ENCODE results near the gene STK40. TPM values are rescaled to one million over a fixed set of nuclear protein-coding genes. Genes with fewer than 3 reads are reported as not detected.

Gene STK40
- total RNA-seq, 1 experiment from 2014 or later, result 14.4 TPM

DNA sequence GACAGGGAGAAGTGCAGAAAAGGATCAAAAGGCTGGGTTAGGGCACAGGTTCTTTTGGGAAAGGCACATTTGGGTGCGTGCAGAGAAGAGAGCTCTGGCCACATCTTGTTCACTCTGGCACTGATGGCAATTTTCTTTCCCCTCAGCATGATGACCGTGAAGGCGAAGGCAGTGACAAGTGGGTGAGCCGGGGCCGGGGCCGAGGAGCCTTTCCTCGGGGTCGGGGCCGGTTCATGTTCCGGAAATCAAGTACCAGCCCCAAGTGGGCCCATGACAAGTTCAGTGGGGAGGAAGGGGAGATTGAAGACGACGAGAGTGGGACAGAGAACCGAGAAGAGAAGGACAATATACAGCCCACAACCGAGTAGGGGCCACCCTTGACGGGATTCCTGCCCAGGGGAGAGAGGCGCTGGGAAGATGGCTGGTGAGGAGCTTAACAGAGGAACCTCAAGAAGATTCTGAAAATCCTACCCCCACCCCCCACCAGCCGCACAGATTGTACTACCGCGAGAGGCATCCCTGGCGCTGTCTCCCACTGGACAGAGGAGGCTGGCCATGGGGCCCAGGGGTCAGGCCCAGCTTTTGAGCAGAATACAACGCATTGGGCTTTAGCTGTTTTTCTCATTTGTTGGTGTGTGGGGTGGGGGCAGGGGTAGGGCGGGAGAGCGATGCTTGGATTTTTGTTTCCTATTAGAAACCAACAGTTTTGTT lies 81.9 kb downstream of the STK40 start:
- POLR2A ChIA-PET (ENCODE audit: unreplicated experiment), result no interaction called here
- H3K27me3 ChIP-seq (ENCODE audit: low read length), result no peaks in the 10 kb centered on the region

DNA sequence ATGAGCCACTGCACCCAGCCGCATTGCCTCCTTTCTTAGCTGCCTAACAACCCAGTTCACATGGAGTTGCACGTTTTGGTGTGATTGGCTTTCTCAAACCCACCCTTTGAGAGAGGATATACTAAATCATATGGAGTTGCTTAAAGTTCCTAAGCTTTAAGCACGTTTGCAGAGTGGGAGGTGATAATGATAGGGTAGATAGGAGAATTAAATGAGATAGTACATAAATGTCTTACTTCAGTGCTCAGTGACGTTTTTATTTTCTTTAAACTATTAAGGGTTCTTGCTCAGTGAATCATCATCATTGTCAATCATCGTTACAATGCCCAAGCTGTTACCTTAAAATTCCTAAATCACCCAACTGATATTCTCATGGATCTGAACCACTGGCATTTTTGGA lies 82.5 kb downstream of the STK40 start:
- H3K27ac ChIP-seq (ENCODE audit: low read length), result no peak overlapping the region
- H3K9me3 ChIP-seq (ENCODE audit: low read length), result no peaks in the 10 kb centered on the region
- peaks cover 25% of the 10 kb centered on the region for H3K79me2 ChIP-seq (ENCODE audit: low read length)
- no TSS peak for BruUV-seq (replicated peaks)
- no peak overlapping the region for H2AFZ ChIP-seq (ENCODE audit: low read length)
- peaks cover 11% of the 10 kb centered on the region for H3F3A ChIP-seq (ENCODE audit: low read length, unreplicated experiment)
- ChIA-PET CTCF (no interaction called here), POLR2A (ENCODE audit: unreplicated experiment) (no interaction called here)
- no peak for DNase-seq
- peaks cover 34% of the 10 kb centered on the region for H3K36me3 ChIP-seq (ENCODE audit: low read depth, low read length)
- 0 out of 2 replicates have a peak, but pooled peaks cover 4% of the 10 kb centered on the region for H4K20me1 ChIP-seq (ENCODE audit: low read length)
- no peaks in the 10 kb centered on the region for H3K27me3 ChIP-seq (ENCODE audit: low read length)
- H3K9me2 ChIP-seq (replicated peaks; ENCODE audit: low read length), result no peaks in the 10 kb centered on the region
- H3K4me3 ChIP-seq (ENCODE audit: low read length), result no peak overlapping the region
- no peak for ATAC-seq
- intact Hi-C loops (cut with micrococcal nuclease), result no loop called here
- no peak overlapping the region for H3K9ac ChIP-seq (ENCODE audit: low read length)
- H3K4me2 ChIP-seq (ENCODE audit: low read length), result no peak overlapping the region
- H3K4me1 ChIP-seq (ENCODE audit: insufficient read depth, low read length), result peaks cover 40% of the 10 kb centered on the region
- TF ChIP-seq EZH2phosphoT487 (IDR thresholded peaks at IDR 0.05; ENCODE audit: borderline replicate concordance, low read length), result no peak
- TF ChIP-seq, protein P1, sequence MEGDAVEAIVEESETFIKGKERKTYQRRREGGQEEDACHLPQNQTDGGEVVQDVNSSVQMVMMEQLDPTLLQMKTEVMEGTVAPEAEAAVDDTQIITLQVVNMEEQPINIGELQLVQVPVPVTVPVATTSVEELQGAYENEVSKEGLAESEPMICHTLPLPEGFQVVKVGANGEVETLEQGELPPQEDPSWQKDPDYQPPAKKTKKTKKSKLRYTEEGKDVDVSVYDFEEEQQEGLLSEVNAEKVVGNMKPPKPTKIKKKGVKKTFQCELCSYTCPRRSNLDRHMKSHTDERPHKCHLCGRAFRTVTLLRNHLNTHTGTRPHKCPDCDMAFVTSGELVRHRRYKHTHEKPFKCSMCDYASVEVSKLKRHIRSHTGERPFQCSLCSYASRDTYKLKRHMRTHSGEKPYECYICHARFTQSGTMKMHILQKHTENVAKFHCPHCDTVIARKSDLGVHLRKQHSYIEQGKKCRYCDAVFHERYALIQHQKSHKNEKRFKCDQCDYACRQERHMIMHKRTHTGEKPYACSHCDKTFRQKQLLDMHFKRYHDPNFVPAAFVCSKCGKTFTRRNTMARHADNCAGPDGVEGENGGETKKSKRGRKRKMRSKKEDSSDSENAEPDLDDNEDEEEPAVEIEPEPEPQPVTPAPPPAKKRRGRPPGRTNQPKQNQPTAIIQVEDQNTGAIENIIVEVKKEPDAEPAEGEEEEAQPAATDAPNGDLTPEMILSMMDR (conservative IDR thresholded peaks at IDR 0.05; ENCODE audit: low read depth, low read length), result no peak
- TF ChIP-seq EZH2 (IDR thresholded peaks at IDR 0.05; ENCODE audit: low read length, unreplicated experiment), result no peak

More for the DNA sequence above, 81.9 kb downstream of the STK40 start:
- no peaks in the 10 kb centered on the region for H3K9me2 ChIP-seq (replicated peaks; ENCODE audit: low read length)
- peaks cover 11% of the 10 kb centered on the region for H3F3A ChIP-seq (ENCODE audit: low read length, unreplicated experiment)
- H3K79me2 ChIP-seq (ENCODE audit: low read length), result peaks cover 28% of the 10 kb centered on the region
- DNase-seq, result no peak
- BruUV-seq (replicated peaks), result no TSS peak
- H3K9me3 ChIP-seq (ENCODE audit: low read length), result no peaks in the 10 kb centered on the region
- no peak overlapping the region for H3K4me3 ChIP-seq (ENCODE audit: low read length)
- TF ChIP-seq, protein P1 (conservative IDR thresholded peaks at IDR 0.05; ENCODE audit: low read depth, low read length), result no peak
- TF ChIP-seq EZH2phosphoT487 (IDR thresholded peaks at IDR 0.05; ENCODE audit: borderline replicate concordance, low read length) (no peak), EZH2 (IDR thresholded peaks at IDR 0.05; ENCODE audit: low read length, unreplicated experiment) (no peak)
- H4K20me1 ChIP-seq (ENCODE audit: low read length), result 0 out of 2 replicates have a peak, but pooled peaks cover 4% of the 10 kb centered on the region
- CTCF ChIA-PET, result interaction anchor here (0.6 kb wide), 1 partner anchor 747 kb away, joined by 4 read pairs; the partner anchor contains the start of gene KIAA0319L
- H3K27ac ChIP-seq (ENCODE audit: low read length), result no peak overlapping the region
- no peak overlapping the region for H3K4me2 ChIP-seq (ENCODE audit: low read length)
- peaks cover 30% of the 10 kb centered on the region for H3K36me3 ChIP-seq (ENCODE audit: low read depth, low read length)
- peaks cover 40% of the 10 kb centered on the region for H3K4me1 ChIP-seq (ENCODE audit: insufficient read depth, low read length)
- no peak for ATAC-seq
- H3K9ac ChIP-seq (ENCODE audit: low read length), result no peak overlapping the region
- intact Hi-C loops (cut with micrococcal nuclease), result no loop called here
- no peak overlapping the region for H2AFZ ChIP-seq (ENCODE audit: low read length)

DNA sequence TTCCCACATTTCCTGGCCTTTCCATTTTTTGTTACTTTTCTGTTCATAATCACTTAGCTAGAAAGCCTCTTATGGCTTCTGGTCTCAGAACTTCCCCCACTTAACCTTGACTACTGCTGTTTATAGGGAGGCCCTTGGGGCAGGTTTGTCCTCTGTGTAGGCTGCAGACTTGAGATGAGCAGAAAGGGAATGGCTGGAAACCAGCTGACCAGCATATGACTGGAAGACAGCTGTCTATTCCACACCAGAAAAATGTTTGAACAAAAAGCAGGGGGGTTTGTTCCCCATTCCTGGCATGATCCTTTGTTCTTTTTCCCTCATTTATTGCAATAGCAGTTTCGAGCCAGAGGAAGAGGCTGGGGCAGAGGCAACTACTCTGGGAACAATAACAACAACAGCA lies 84.5 kb downstream of the STK40 start:
- H3K27ac ChIP-seq (ENCODE audit: low read length), result peak overlapping the region; percentile 86
- H3K9ac ChIP-seq (ENCODE audit: low read length), result peak overlapping the region; percentile 47
- H3F3A ChIP-seq (ENCODE audit: low read length, unreplicated experiment), result peaks cover 11% of the 10 kb centered on the region
- no peaks in the 10 kb centered on the region for H3K27me3 ChIP-seq (ENCODE audit: low read length)
- DNase-seq, result no peak
- no peak overlapping the region for H2AFZ ChIP-seq (ENCODE audit: low read length)
- H3K4me1 ChIP-seq (ENCODE audit: insufficient read depth, low read length), result peaks cover 39% of the 10 kb centered on the region
- no peaks in the 10 kb centered on the region for H3K9me3 ChIP-seq (ENCODE audit: low read length)
- ATAC-seq, result no peak
- ChIA-PET CTCF (no interaction called here), POLR2A (ENCODE audit: unreplicated experiment) (no interaction called here)
- no peak overlapping the region for H3K4me3 ChIP-seq (ENCODE audit: low read length)
- H3K4me2 ChIP-seq (ENCODE audit: low read length), result peak overlapping the region; percentile 68
- intact Hi-C loops (cut with micrococcal nuclease), result loop anchor here (2.0 kb wide), 1 partner anchor 76 kb away; the partner anchor contains the start of gene THRAP3
- no peaks in the 10 kb centered on the region for H3K9me2 ChIP-seq (replicated peaks; ENCODE audit: low read length)
- no TSS peak for BruUV-seq (replicated peaks)
- H3K36me3 ChIP-seq (ENCODE audit: low read depth, low read length), result peaks cover 46% of the 10 kb centered on the region
- TF ChIP-seq, protein P1 (conservative IDR thresholded peaks at IDR 0.05; ENCODE audit: low read depth, low read length), result no peak
- TF ChIP-seq EZH2 (IDR thresholded peaks at IDR 0.05; ENCODE audit: low read length, unreplicated experiment) (no peak), EZH2phosphoT487 (IDR thresholded peaks at IDR 0.05; ENCODE audit: borderline replicate concordance, low read length) (no peak)
- 0 out of 2 replicates have a peak, but pooled peaks cover 4% of the 10 kb centered on the region for H4K20me1 ChIP-seq (ENCODE audit: low read length)
- H3K79me2 ChIP-seq (ENCODE audit: low read length), result peaks cover 15% of the 10 kb centered on the region

Data from PC-3 (cell line).